ENCODE data around the gene TRAF1.
A peak's percentile ranks its signal among the peaks of the same experiment; 100 is the strongest.

Gene TRAF1

GRCh38 chr9:120910643-120911042, 16.0 kb downstream of the TRAF1 start:
- no peak for DNase-seq (ENCODE audit: low spot score)

GRCh38 chr9:120909904-120910303, 16.7 kb downstream of the TRAF1 start:
- no peak for DNase-seq (ENCODE audit: low spot score)

- DNase-seq (ENCODE audit: low spot score), result no peak
Measured at GRCh38 chr9:120905315-120906164, 21.1 kb downstream of the TRAF1 start.

- no peak for DNase-seq (ENCODE audit: low spot score)
Measured at GRCh38 chr9:120904978-120905301, 21.7 kb downstream of the TRAF1 start.

- DNase-seq (ENCODE audit: low spot score), result no peak
Measured at GRCh38 chr9:120904061-120904977, 22.3 kb downstream of the TRAF1 start.

GRCh38 chr9:120902569-120903535, 23.7 kb downstream of the TRAF1 start:
- DNase-seq (ENCODE audit: low spot score), result no peak

GRCh38 chr9:120901755-120902568, 24.6 kb downstream of the TRAF1 start:
- no peak for DNase-seq (ENCODE audit: low spot score)

- DNase-seq (ENCODE audit: low spot score), result no peak
Measured at GRCh38 chr9:120900824-120901223, 25.8 kb downstream of the TRAF1 start.

- DNase-seq (ENCODE audit: low spot score), result no peak
Measured at GRCh38 chr9:120899490-120900068, 27.0 kb downstream of the TRAF1 start.

- no peak for DNase-seq (ENCODE audit: low spot score)
Measured at GRCh38 chr9:120898396-120898795, 28.2 kb downstream of the TRAF1 start.

- no peak for DNase-seq (ENCODE audit: low spot score)
Measured at GRCh38 chr9:120895951-120896350, 30.6 kb downstream of the TRAF1 start.

- DNase-seq (ENCODE audit: low spot score), result peak; percentile 81
Measured at GRCh38 chr9:120894321-120895148, 32.1 kb downstream of the TRAF1 start.

GRCh38 chr9:120893611-120894307, 32.8 kb downstream of the TRAF1 start:
- DNase-seq (ENCODE audit: low spot score), result no peak

- DNase-seq (ENCODE audit: low spot score), result no peak
Measured at GRCh38 chr9:120892748-120893610, 33.6 kb downstream of the TRAF1 start.

- DNase-seq (ENCODE audit: low spot score), result no peak
Measured at GRCh38 chr9:120891884-120892747, 34.5 kb downstream of the TRAF1 start.

- DNase-seq (ENCODE audit: low spot score), result no peak
Measured at GRCh38 chr9:120891245-120891883, 35.2 kb downstream of the TRAF1 start.
